Prostate gland (tissue), 2 donors: ENCODE data around the gene TNP2. TPM values are rescaled to one million over a fixed set of nuclear protein-coding genes. Genes with fewer than 3 reads are reported as not detected.

Source experiments
- DNase-seq: peaks from one replicate; pipeline ENCODE4 v3.0.0-alpha.2; 2019; ENCODE audit warnings: low spot score
- H3K27ac ChIP-seq, 2 donors: fragments of 200-600 bp; sonication (generic); 2 replicates each; pipeline ENCODE4 v1.5.1; 2017 to 2019
- H3K27me3 ChIP-seq: fragments of 200-600 bp; sonication (generic); replicated peaks from 2 replicates; pipeline ENCODE4 v1.5.1; 2019; ENCODE audit not compliant: insufficient read depth
- H3K36me3 ChIP-seq, 2 donors: fragments of 200-600 bp; sonication (generic); 1 replicate in 1 of 2; 2 replicates in 1 of 2; pipeline versions ENCODE4 v1.5.1 to v1.8.1; 2017 to 2019
- H3K4me1 ChIP-seq: fragments of 200-600 bp; sonication (generic); replicated peaks from 2 replicates; pipeline ENCODE4 v1.5.1; 2019
- H3K4me3 ChIP-seq, 2 donors: fragments of 200-600 bp; sonication (generic); 2 replicates each; pipeline ENCODE4 v1.5.1; 2017 to 2019
- H3K9me3 ChIP-seq: fragments of 200-600 bp; sonication (generic); 2 replicates; pipeline ENCODE4 v1.5.1; 2017
- CTCF ChIP-seq, 4 experiments: fragments of 200-600 bp in 2 of 4; fragments of 450-650 bp in 2 of 4; sonication (generic) in 2 of 4; IDR thresholded peaks; 1 replicate in 3 of 4; 2 replicates in 1 of 4; pipeline ENCODE4 v1.5.1; 2016 to 2019; ENCODE audit warnings: antibody characterized with exemption in 4 of 4, mild to moderate bottlenecking in 2 of 4, moderate library complexity in 2 of 4
- POLR2A ChIP-seq: fragments of 450-650 bp; IDR thresholded peaks from one replicate; pipeline ENCODE4 v1.6.1; 2016; ENCODE audit warnings: antibody characterized with exemption, mild to moderate bottlenecking
- POLR2AphosphoS5 ChIP-seq: sonication (generic); formaldehyde crosslinking; IDR thresholded peaks from one replicate; pipeline ENCODE4 v1.6.1; 2017; ENCODE audit warnings: antibody characterized with exemption
- WGBS: methylation state at CpG from one replicate; pipeline ENCODE4 v1.1.5; 2018; 5-methylcytosine and 5-hydroxymethylcytosine counted together
- intact Hi-C: fragments of 100-400 bp; cut with DNase I; formaldehyde crosslinking; loops from one replicate; pipeline ENCODE4 v1.14.2; 2022
- total RNA-seq, 2 donors: library from RNA; depleted of rRNA; stranded (reverse); fragments of >200 nt; gene quantifications; one replicate each; pipeline ENCODE4 v1.1.0, GENCODE V29; 2016

The TNP2 gene
- total RNA-seq, 2 donors from 2014 or later: not detected

GRCh38 chr16:11313493-11314308 is 44.6 kb upstream of the TNP2 start:
- 90% methylated on average over 9 of the region's 9 CpGs for WGBS
- Histone ChIP-seq H3K9me3 (no peaks in the 10 kb centered on the region), H3K27me3 (no peaks in the 10 kb centered on the region), H3K4me1 (no peaks in the 10 kb centered on the region), H3K4me3 (no peak overlapping the region), H3K27ac (no peak overlapping the region), H3K36me3 (no peaks in the 10 kb centered on the region)
- TF ChIP-seq CTCF (IDR thresholded peaks at IDR 0.05) (no peak), POLR2AphosphoS5 (no peak), POLR2A (no peak)
- DNase-seq: no peak
- intact Hi-C loops: no loop called here

GRCh38 chr16:11312718-11313492 is 43.8 kb upstream of the TNP2 start:
- no peaks in the 10 kb centered on the region for H3K36me3 ChIP-seq
- H3K27me3 ChIP-seq: no peaks in the 10 kb centered on the region
- H3K4me3 ChIP-seq: no peak overlapping the region
- 56% methylated on average over 8 of the region's 8 CpGs for WGBS
- H3K4me1 ChIP-seq: no peaks in the 10 kb centered on the region
- intact Hi-C loops: no loop called here
- no peak for DNase-seq
- H3K27ac ChIP-seq: no peak overlapping the region
- no peaks in the 10 kb centered on the region for H3K9me3 ChIP-seq
- TF ChIP-seq CTCF (IDR thresholded peaks at IDR 0.05): no peak
- TF ChIP-seq POLR2AphosphoS5: no peak
- TF ChIP-seq POLR2A: no peak

GRCh38 chr16:11310997-11311561 is 42.0 kb upstream of the TNP2 start:
- H3K9me3 ChIP-seq: no peaks in the 10 kb centered on the region
- no peak overlapping the region for H3K27ac ChIP-seq
- TF ChIP-seq POLR2AphosphoS5 (no peak), CTCF (IDR thresholded peaks at IDR 0.05) (no peak), POLR2A (no peak)
- H3K4me3 ChIP-seq: no peak overlapping the region
- intact Hi-C loops: no loop called here
- no peaks in the 10 kb centered on the region for H3K27me3 ChIP-seq
- 80% methylated on average over 10 of the region's 10 CpGs for WGBS
- DNase-seq: no peak
- no peaks in the 10 kb centered on the region for H3K36me3 ChIP-seq
- H3K4me1 ChIP-seq: no peaks in the 10 kb centered on the region

- H3K36me3 ChIP-seq: no peaks in the 10 kb centered on the region
- H3K9me3 ChIP-seq: no peaks in the 10 kb centered on the region
- no peak for DNase-seq
- H3K4me1 ChIP-seq: no peaks in the 10 kb centered on the region
- no peak overlapping the region for H3K4me3 ChIP-seq
- no peaks in the 10 kb centered on the region for H3K27me3 ChIP-seq
- intact Hi-C loops: no loop called here
- no peak overlapping the region for H3K27ac ChIP-seq
- WGBS: 97% methylated on average over 3 of the region's 3 CpGs
- no peak for TF ChIP-seq POLR2A
- no peak for TF ChIP-seq POLR2AphosphoS5
- no peak for TF ChIP-seq CTCF (IDR thresholded peaks at IDR 0.05)
Measured at GRCh38 chr16:11310634-11310977, 41.5 kb upstream of the TNP2 start.
